ENCODE results near the gene CFAP141.

DNA sequence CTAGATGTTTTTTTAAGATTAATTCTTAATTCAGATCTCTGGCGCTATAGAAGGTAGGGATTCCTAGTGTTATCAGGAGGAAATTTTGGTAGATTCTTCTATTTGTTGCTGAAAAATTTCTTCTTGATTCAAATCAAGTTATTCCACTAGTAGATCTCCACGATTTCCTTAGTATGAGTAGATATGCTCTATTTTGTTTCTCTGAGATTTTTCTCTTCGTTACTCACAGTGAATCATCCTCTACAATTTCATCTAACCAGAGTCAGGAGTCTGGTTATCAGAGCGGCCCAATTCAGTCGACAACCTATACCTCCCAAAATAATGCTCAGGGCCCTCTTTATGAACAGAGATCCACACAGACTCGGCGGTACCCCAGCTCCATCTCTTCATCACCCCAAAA, 47.5 kb upstream of the CFAP141 start:
- no peak for TF ChIP-seq YY1 (IDR thresholded peaks at IDR 0.05; ENCODE audit: insufficient read depth, insufficient read length)
- TF ChIP-seq ZNF274 (IDR thresholded peaks at IDR 0.05; ENCODE audit: low read depth, low read length), result no peak
